GM23338 (cell line): ENCODE data around the gene DCTN2.

ENCODE experiments used
- EZH2 ChIP-seq: fragments of 200-600 bp; sonication (generic); IDR thresholded peaks from one replicate; pipeline ENCODE4 v1.8.0; 2017; ENCODE audit warnings: antibody characterized with exemption, mild to moderate bottlenecking, low read depth; ENCODE audit not compliant: unreplicated experiment
- POLR2AphosphoS5 ChIP-seq: IDR thresholded peaks from 2 replicates; pipeline ENCODE4 v1.6.1; 2016; ENCODE audit warnings: antibody characterized with exemption, low read depth
- TF ChIP-seq, protein P1 (sequence below), 2 experiments: fragments of 200-600 bp in 1 of 2; sonication (generic) in 1 of 2; conservative IDR thresholded peaks; 2 replicates each; pipeline versions ENCODE4 v1.5.1 to v1.6.1; 2016 to 2017; ENCODE audit warnings: antibody characterized with exemption in 2 of 2, low read depth in 2 of 2, mild to moderate bottlenecking in 2 of 2, moderate library complexity in 1 of 2

DNA sequence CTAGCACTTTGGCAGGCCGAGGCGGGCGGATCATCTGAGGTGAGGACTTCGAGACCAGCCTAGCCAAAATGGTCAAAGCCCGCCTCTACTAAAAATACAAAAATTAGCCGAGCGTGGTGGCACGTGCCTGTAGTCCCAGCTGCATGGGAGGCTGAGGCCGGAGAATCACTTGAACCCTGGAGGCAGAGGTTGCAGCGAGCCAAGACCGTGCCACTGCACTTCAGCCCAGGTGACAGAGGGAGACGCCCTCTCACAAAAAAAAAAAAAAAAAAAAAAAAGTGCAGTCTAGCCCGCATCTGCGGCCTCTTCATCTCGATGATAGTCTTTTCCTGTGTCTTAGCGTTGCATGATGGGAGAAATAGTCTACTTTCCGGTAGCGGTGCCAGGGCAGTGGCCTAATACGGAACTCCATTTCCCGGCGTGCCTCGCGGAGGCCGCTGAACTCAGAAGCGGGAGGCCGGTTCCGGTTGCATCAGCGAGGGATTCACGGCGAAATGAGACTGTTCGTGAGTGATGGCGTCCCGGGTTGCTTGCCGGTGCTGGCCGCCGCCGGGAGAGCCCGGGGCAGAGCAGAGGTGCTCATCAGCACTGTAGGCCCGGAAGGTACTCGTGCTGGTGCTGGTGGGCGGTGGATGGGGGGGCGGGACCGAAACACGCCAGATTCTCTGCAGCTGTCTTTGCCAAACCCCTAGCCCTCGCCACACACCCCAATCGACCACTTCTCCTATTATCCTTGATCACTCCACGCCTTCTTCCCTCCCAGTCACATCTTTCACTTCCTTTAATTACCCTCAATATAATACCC lies 59.2 kb downstream of the DCTN2 start, which contains the start of gene MARS1:
- TF ChIP-seq POLR2AphosphoS5 = peak; percentile 85
- TF ChIP-seq EZH2 = no peak
- TF ChIP-seq, protein P1, sequence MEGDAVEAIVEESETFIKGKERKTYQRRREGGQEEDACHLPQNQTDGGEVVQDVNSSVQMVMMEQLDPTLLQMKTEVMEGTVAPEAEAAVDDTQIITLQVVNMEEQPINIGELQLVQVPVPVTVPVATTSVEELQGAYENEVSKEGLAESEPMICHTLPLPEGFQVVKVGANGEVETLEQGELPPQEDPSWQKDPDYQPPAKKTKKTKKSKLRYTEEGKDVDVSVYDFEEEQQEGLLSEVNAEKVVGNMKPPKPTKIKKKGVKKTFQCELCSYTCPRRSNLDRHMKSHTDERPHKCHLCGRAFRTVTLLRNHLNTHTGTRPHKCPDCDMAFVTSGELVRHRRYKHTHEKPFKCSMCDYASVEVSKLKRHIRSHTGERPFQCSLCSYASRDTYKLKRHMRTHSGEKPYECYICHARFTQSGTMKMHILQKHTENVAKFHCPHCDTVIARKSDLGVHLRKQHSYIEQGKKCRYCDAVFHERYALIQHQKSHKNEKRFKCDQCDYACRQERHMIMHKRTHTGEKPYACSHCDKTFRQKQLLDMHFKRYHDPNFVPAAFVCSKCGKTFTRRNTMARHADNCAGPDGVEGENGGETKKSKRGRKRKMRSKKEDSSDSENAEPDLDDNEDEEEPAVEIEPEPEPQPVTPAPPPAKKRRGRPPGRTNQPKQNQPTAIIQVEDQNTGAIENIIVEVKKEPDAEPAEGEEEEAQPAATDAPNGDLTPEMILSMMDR (conservative IDR thresholded peaks at IDR 0.05; ENCODE audit: low read depth in 2 of 2) = peak; percentile 29 to 37
